VCaP (cell line): ENCODE measurements around the gene MYOC.

Experiments used
- H3K27ac ChIP-seq: fragments of 450-650 bp; 2 replicates; pipeline ENCODE4 v1.5.1; 2017
- TF ChIP-seq, protein P1 (sequence below): fragments of 450-650 bp; conservative IDR thresholded peaks from 2 replicates; pipeline ENCODE4 v1.5.1; 2017; ENCODE audit warnings: mild to moderate bottlenecking, moderate library complexity

The MYOC gene

DNA sequence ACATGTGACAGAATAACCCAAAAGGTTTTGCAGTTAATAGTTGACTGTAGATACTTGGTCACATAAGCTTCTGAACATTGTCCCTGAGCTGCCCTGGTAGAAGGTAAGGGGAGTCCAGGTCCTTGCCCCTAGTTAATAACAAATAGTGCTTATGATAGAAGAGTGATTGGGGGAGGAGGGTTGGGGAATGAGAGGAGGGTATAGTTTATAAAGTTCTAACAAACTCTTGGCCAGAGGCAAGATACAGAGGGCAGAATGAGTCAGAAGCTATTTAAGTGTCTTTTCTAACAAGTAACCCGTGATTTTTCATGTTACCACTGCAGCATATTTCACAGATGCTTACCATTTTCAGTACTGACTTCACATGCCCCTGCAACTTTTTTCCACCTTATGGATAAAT lies 57.2 kb downstream of the MYOC start:
- TF ChIP-seq, protein P1, sequence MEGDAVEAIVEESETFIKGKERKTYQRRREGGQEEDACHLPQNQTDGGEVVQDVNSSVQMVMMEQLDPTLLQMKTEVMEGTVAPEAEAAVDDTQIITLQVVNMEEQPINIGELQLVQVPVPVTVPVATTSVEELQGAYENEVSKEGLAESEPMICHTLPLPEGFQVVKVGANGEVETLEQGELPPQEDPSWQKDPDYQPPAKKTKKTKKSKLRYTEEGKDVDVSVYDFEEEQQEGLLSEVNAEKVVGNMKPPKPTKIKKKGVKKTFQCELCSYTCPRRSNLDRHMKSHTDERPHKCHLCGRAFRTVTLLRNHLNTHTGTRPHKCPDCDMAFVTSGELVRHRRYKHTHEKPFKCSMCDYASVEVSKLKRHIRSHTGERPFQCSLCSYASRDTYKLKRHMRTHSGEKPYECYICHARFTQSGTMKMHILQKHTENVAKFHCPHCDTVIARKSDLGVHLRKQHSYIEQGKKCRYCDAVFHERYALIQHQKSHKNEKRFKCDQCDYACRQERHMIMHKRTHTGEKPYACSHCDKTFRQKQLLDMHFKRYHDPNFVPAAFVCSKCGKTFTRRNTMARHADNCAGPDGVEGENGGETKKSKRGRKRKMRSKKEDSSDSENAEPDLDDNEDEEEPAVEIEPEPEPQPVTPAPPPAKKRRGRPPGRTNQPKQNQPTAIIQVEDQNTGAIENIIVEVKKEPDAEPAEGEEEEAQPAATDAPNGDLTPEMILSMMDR, result no peak
- H3K27ac ChIP-seq, result no peak overlapping the region

DNA sequence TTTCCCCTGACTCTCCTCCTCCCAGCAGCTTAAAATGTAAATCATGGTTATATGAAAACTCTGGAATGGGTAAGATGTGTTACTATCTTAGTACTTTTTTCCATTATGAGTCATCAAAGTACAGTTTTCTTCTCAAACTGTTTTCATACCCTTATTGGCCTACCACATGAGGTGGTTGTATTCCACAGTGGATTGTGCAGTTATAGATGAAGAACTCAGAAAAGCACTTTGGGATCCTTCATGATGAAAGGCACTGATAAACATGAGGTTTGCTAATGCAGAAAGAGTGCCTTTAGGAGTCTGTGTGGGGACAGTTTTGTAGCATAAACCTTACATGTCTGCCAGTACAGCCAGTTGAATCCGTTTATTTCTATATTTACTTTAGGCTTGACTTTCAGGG lies 62.5 kb downstream of the MYOC start:
- H3K27ac ChIP-seq, result no peak overlapping the region
- TF ChIP-seq, protein P1, result no peak

DNA sequence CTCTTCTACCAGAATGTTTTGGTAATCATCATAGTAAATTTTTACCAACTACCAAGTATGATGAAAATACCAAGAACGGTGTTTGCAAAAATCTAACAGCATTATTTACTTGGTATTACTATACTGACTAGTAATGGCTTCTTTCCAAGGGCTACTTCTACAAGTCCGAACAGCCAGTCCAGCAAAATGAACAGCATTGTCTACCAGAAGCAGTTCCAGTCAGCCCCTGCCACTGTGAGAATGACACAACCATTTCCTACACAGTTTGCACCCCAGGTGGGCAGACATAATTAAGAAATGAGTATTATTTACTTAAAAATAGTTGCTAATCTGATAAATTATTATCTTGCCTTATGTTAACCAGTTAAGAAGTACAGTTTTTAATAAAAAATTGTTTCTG lies 64.3 kb downstream of the MYOC start:
- H3K27ac ChIP-seq, result no peak overlapping the region
- TF ChIP-seq, protein P1, result no peak

DNA sequence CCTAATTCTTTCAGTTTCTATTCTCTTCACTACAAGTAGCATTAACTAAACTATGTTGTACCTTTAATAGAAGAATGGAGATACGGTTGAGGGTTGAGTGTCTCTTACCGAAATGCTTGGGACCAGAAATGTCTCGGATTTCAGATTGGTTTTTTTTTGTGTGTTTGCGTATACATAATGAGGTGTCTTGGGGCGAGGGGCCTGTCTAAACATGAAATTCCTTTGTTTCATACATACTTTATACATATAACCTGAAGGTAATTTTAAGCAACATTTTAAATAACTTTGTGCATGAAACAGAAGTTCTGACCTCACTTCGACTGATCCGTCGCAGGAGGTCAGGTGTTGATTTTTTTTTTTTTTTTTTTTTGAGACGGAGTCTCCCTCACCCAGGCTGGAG lies 66.8 kb downstream of the MYOC start:
- TF ChIP-seq, protein P1, result no peak
- H3K27ac ChIP-seq, result no peak overlapping the region
